Endodermal cell (in vitro differentiated cells): Measurements from ENCODE around the gene LINC01488. TPM values are rescaled to one million over a fixed set of nuclear protein-coding genes. Genes with fewer than 3 reads are reported as not detected.
A peak's percentile ranks its signal among the peaks of the same experiment; 100 is the strongest.

Experiments used
- DNase-seq: peaks from one replicate; pipeline ENCODE4 v3.0.0-alpha.2; 2017
- H3K27ac ChIP-seq: 2 replicates; pipeline ENCODE4 v1.5.1; 2013; ENCODE audit warnings: mild to moderate bottlenecking, low read depth, low read length, moderate library complexity
- H3K27me3 ChIP-seq: 2 replicates; pipeline ENCODE4 v1.6.1; 2013; ENCODE audit warnings: mild to moderate bottlenecking, low read length, moderate library complexity; ENCODE audit not compliant: insufficient read depth, control insufficient read depth, poor library complexity, severe bottlenecking
- H3K36me3 ChIP-seq: 2 replicates; pipeline ENCODE4 v1.7.0; 2013; ENCODE audit warnings: mild to moderate bottlenecking, low read length, moderate library complexity; ENCODE audit not compliant: control insufficient read depth, insufficient read depth
- H3K4me1 ChIP-seq: one replicate; pipeline ENCODE4 v1.7.0; 2013; ENCODE audit warnings: low read length; ENCODE audit not compliant: control insufficient read depth, insufficient read depth
- H3K4me3 ChIP-seq: 2 replicates; pipeline ENCODE4 v1.5.1; 2013; ENCODE audit warnings: mild to moderate bottlenecking, low read length, moderate library complexity
- H3K9ac ChIP-seq: 2 replicates; pipeline ENCODE4 v1.6.1; 2013; ENCODE audit warnings: mild to moderate bottlenecking, low read length, moderate library complexity; ENCODE audit not compliant: poor library complexity, severe bottlenecking; ENCODE audit errors: extremely low read depth
- H3K9me3 ChIP-seq: 2 replicates; pipeline ENCODE4 v1.6.1; 2013; ENCODE audit warnings: mild to moderate bottlenecking, low read length, moderate library complexity; ENCODE audit not compliant: control insufficient read depth
- H3K27ac Mint-ChIP-seq: 2 replicates; pipeline ENCODE4 v1.8.0; 2020; ENCODE audit warnings: mixed read lengths
- H3K27me3 Mint-ChIP-seq: 2 replicates; pipeline ENCODE4 v1.8.0; 2021; ENCODE audit warnings: mild to moderate bottlenecking, mixed read lengths; ENCODE audit not compliant: insufficient read depth
- H3K36me3 Mint-ChIP-seq: 2 replicates; pipeline ENCODE4 v1.8.0; 2020; ENCODE audit warnings: low read depth, mixed read lengths
- H3K4me1 Mint-ChIP-seq: 2 replicates; pipeline ENCODE4 v1.8.0; 2020; ENCODE audit warnings: mixed read lengths
- H3K4me3 Mint-ChIP-seq: 2 replicates; pipeline ENCODE4 v1.8.0; 2020; ENCODE audit warnings: mild to moderate bottlenecking, moderate library complexity, mixed read lengths
- H3K9me3 Mint-ChIP-seq: 2 replicates; pipeline ENCODE4 v1.8.0; 2020; ENCODE audit warnings: mild to moderate bottlenecking, mixed read lengths
- CTCF ChIP-seq: fragments of 200-600 bp; sonication (generic); conservative IDR thresholded peaks from 2 replicates; pipeline ENCODE4 v1.5.0; 2021; ENCODE audit warnings: antibody characterized with exemption, mild to moderate bottlenecking
- WGBS, 2 experiments: methylation state at CpG; one replicate each; pipeline versions ENCODE4 v1.1.5 to v1.1.7; 2013; ENCODE audit warnings: missing lambda C conversion rate in 2 of 2, mixed read lengths in 1 of 2; ENCODE audit not compliant: insufficient coverage in 1 of 2, insufficient read length in 1 of 2; 5-methylcytosine and 5-hydroxymethylcytosine counted together
- total RNA-seq, 2 donors: library from RNA; stranded (reverse); fragmentation: NEBNext Ultra II Directional in 1 of 2; extraction: Animal tissue kit (Norgen Biotek cat#: 25700) in 1 of 2; gene quantifications; 2 replicates in 1 of 2; 3 replicates in 1 of 2; pipeline ENCODE4 v1.2.1, GENCODE V29; 2021

The LINC01488 gene
- total RNA-seq, 2 donors from 2014 or later = not detected

GRCh38 chr11:69495441-69496201 lies 14.2 kb downstream of the LINC01488 start:
- TF ChIP-seq CTCF = no peak
- no peaks in the 10 kb centered on the region for H3K4me1 Mint-ChIP-seq
- no peaks in the 10 kb centered on the region for H3K36me3 ChIP-seq
- no peaks in the 10 kb centered on the region for H3K36me3 Mint-ChIP-seq
- H3K27me3 ChIP-seq = no peaks in the 10 kb centered on the region
- H3K27me3 Mint-ChIP-seq = peaks cover 3% of the 10 kb centered on the region
- 91 to 92% methylated on average over 7 to 12 of the region's 12 CpGs for WGBS, 2 experiments
- no peak overlapping the region for H3K9ac ChIP-seq
- no peak overlapping the region for H3K4me3 Mint-ChIP-seq
- DNase-seq = no peak
- no peaks in the 10 kb centered on the region for H3K9me3 ChIP-seq
- no peak overlapping the region for H3K27ac Mint-ChIP-seq
- H3K4me3 ChIP-seq = no peak overlapping the region
- H3K27ac ChIP-seq = no peak overlapping the region
- H3K4me1 ChIP-seq = no peaks in the 10 kb centered on the region
- no peaks in the 10 kb centered on the region for H3K9me3 Mint-ChIP-seq

GRCh38 chr11:69496202-69496557 lies 14.7 kb downstream of the LINC01488 start:
- H3K36me3 Mint-ChIP-seq = no peaks in the 10 kb centered on the region
- TF ChIP-seq CTCF = no peak
- no peaks in the 10 kb centered on the region for H3K9me3 Mint-ChIP-seq
- peaks cover 3% of the 10 kb centered on the region for H3K27me3 Mint-ChIP-seq
- Histone ChIP-seq H3K4me3 (no peak overlapping the region), H3K36me3 (no peaks in the 10 kb centered on the region), H3K9ac (no peak overlapping the region), H3K4me1 (no peaks in the 10 kb centered on the region), H3K27me3 (no peaks in the 10 kb centered on the region), H3K9me3 (no peaks in the 10 kb centered on the region), H3K27ac (peak overlapping the region; percentile 92)
- 87 to 91% methylated on average over 7 to 10 of the region's 10 CpGs for WGBS, 2 experiments
- H3K4me3 Mint-ChIP-seq = no peak overlapping the region
- no peak overlapping the region for H3K27ac Mint-ChIP-seq
- no peaks in the 10 kb centered on the region for H3K4me1 Mint-ChIP-seq
- no peak for DNase-seq

- WGBS, 2 experiments = 67 to 88% methylated on average over 1 to 12 of the region's 12 CpGs
- H3K4me3 Mint-ChIP-seq = no peak overlapping the region
Observed at GRCh38 chr11:69496631-69497220, 15.3 kb downstream of the LINC01488 start.

More at GRCh38 chr11:69496631-69497220, 15.3 kb downstream of the LINC01488 start:
- Mint-ChIP-seq H3K27me3 (peaks cover 1% of the 10 kb centered on the region), H3K9me3 (no peaks in the 10 kb centered on the region), H3K4me1 (no peaks in the 10 kb centered on the region), H3K36me3 (no peaks in the 10 kb centered on the region), H3K27ac (no peak overlapping the region)
- no peak for DNase-seq
- Histone ChIP-seq H3K4me1 (no peaks in the 10 kb centered on the region), H3K4me3 (no peak overlapping the region), H3K27me3 (no peaks in the 10 kb centered on the region), H3K9ac (no peak overlapping the region), H3K9me3 (no peaks in the 10 kb centered on the region), H3K36me3 (no peaks in the 10 kb centered on the region), H3K27ac (peak overlapping the region; percentile 92)
- TF ChIP-seq CTCF = no peak
